AML-193 (cell line): ENCODE measurements around the gene TAF4.
"Not testable (repeated sequence)": the region's sequence is repeated elsewhere in the genome, so short reads cannot be mapped to it uniquely, and the experiment has no call there.

Source experiments
- DNase-seq, 2 experiments: peaks; one replicate each; lab custom pipeline; 2025; lab: John Stamatoyannopoulos, UW

Gene TAF4

DNA sequence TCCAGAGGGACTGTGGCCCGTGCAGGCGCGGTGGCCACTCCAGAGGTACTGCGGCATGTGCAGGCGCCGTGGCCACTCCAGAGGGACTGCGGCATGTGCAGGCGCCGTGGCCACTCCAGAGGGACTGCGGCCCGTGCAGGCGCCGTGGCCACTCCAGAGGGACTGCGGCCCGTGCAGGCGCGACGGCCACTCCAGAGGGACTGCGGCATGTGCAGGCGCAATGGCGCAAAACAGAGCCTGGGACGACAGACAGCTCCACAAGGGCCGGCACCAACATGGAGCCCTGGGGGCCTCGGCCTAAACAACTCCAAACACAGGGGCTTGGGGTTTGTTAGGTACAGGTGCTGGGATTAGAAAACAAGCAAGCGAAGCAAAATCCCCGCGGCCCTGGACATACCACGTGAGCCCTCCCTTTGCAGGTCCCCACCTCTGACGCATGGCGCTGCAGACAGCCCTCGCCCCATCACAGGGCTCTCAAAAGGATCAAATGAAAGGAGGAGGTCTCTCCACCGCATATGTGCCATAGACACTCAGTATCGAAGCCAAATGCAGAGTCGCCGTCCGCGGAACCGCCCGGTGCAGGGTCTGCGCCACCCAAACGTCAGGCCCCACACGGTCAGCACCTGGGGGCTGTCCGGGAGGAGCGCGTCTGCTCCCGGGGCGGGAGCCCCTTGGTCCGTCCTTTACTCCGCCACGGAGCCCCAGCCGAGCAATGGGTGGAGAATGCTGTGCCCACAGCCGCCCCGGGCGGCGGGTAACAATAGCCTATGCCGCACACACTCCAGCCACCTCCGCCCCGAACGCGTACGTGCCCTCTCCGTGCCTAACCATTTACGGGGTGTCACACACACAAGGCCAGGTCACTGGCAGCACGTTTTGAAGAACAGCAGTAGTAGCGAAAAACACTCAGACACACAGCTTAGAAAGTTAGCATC, 85.7 kb downstream of the TAF4 start:
- DNase-seq: no peak

DNA sequence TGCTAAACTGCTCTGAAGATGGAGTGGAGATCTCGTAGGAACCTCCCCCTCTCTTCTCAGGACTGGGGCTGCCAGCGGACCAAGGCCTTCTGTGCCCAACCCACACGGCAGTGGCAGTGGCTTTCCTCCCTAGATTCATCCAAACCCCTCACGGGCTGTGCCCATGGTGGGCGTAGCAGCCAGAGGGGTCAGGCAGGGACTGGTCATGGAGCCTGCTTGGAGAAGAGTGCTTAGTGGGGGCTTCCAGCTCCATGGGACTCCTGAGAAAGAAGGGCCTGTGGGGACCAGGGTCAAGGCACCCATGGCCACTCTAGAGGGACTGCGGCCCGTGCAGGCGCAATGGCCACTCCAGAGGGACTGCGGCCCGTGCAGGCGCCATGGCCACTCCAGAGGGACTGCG, 86.6 kb downstream of the TAF4 start:
- no peak for DNase-seq

DNA sequence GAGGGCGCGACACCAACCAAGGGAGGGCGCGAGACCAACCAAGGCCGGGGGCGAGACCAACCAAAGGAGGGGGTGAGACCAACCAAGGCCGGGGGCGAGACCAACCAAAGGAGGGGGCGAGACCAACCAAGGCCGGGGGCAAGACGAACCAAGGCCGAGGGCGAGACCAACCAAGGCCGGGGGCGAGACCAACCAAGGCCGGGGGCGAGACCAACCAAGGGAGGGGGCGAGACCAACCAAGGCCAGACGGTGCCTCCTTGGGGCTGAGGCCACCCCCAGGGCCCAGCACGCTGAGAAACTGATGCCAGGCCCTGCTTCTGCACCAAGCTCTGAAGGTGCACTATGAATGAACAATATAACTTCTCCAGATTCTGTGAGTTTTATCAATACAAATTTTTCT, 87.2 kb downstream of the TAF4 start:
- DNase-seq: no peak

DNA sequence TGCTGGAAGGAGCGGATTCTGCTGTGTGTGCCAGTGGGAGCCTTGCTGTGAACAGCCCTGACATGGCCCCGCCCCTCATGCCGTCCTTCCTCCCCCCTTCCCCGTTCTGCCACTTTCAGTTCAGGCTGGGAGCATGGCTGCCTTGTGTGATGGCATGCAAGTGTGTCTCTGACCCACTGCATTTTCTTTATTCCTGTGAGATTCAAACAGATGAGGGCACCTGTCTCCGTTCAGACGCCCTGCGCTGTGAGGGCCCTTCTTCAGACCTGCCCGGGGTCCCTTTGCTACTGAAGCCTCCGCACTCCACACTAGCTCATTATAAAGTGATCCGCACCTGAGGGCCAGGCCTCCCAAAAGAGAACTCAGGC, 88.3 kb downstream of the TAF4 start:
- DNase-seq: no peak

DNA sequence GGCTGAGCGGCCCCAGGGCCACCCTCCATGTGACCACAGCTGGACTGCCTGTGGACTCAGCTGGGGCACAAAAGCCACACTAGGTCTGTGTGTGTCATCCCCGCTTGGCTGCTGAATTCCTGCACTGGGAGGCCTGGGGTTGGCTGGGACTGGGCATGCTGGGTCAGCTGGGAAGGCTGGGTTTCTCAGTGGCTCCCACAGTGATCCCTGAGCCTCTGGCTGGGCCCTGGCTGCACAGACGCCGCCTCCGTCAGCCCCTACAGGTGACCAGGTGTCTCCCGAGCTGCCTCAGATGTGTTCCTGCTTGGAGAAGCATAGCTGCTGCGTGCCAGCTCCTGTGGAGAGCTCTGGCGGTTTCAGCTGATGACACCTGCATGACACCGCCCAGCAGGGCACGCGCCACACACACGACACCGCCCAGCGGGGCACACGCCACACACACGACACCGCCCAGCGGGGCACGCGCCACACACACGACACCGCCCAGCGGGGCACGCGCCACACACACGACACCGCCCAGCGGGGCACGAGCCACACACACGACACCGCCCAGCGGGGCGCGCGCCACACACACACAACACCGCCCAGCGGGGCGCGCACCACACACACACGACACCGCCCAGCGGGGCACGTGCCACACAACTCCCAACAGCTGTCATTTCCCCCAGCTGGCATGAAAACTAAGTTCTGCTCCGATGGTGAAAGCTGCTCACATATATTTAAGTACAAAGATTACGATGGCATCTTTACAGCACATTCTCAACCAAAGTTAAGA, 88.8 kb downstream of the TAF4 start:
- DNase-seq: no peak

DNA sequence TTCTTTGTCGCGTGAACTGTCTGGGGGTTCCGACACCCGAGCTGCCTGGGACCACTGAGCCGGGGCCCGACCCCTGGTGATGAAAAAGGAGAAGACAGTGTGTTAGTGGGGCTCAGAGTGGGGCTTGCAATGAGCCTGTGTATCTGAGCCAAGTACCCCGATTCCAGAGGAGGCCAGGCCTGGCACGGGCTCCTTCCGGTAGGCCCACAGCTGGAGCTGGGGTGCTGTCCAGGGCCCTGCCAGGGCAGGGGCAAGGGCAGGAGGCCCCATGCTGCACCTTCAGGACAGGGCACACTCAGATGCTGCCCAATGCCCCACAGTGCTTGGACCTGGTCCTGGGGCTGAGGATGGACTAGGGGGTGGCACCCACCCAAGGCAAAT, 89.4 kb downstream of the TAF4 start:
- DNase-seq: no peak

DNA sequence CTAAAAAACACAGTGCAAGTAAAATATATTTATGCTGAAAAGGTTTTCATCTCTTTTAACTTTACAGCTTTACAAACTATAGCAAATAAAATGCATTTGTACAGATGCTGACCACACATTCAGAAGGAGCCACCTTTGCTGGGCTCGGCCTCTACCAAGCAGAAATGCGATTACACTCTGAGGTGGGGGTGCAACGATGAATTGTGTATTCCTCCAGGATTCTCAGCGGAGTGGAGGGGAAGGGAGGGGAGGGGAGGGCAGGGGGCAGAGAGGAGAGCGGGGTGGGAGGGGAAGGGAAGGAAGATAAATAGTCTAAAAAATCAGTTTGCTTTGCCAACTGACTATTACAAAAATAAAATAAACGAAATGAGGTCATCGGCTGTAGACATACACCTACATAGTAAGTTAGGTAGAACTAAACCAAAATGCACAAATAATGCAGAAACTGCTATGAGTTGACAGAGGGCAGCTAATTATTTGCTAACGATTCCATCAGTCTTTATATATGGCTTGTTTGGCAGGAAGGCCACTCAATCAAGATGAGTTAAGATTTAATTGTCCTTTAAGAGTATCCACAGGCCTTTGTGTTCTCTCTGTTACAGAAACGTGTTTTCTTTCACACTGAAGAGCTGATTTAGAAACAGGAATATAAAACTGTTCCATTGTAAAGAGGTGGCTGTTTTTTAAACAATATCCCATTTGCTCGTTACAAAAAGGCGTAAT, 90.1 kb downstream of the TAF4 start:
- no peak for DNase-seq

DNA sequence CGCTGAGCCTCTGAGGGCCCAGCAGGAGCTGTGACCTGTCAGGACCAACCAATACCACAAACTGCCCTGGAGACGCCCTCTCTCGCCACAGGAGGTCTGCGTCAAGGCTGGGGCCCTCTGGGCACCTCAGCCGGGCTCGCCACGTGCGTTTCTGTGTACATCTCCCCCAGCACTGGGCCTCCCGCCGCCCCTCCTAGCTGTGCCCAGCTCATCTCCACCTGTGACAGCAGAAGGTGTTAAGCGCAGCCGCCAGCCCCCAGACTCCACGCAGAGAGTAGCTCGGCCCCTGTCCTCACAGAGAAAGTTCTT, 91.4 kb downstream of the TAF4 start:
- DNase-seq: no peak

DNA sequence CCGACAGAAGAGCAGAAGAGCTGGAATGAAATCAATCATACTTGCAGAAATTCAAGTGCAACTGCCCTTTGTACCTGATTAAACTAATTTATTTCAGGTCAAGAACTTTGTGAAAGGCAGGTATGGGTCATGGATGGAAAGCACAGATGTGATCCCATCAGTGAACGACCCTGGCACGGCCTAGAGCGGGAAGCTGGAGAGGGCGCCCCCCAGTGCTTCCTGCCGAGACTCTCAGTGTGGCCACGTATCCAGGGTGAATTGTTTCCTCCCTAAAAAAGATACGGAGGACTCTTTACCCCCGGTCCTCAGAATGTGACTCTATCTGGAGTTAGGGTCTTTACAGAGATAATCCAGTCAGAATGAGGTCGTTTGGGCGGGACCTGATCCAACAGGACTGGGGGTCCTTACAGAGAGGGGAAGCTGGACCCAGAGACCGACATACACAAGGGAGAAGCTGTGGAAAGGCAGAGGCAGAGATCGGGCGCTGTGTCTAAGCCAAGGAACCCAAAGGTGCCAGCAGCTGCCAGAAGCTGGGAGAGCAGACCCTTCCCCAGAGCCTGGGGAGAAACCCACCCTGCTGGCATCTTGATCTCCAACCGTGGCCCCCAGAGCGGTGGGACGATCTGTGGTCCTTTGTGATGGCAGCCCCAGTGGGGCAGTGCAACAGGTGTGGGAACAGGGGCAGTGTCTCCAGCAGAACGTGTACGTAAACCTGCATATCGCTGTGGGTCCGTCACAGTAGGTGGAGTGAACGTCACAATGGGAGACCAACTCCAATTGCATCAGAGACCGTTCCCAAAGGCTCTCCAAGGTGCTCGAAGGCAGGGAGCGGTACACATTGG, 91.9 kb downstream of the TAF4 start:
- no peak for DNase-seq

DNA sequence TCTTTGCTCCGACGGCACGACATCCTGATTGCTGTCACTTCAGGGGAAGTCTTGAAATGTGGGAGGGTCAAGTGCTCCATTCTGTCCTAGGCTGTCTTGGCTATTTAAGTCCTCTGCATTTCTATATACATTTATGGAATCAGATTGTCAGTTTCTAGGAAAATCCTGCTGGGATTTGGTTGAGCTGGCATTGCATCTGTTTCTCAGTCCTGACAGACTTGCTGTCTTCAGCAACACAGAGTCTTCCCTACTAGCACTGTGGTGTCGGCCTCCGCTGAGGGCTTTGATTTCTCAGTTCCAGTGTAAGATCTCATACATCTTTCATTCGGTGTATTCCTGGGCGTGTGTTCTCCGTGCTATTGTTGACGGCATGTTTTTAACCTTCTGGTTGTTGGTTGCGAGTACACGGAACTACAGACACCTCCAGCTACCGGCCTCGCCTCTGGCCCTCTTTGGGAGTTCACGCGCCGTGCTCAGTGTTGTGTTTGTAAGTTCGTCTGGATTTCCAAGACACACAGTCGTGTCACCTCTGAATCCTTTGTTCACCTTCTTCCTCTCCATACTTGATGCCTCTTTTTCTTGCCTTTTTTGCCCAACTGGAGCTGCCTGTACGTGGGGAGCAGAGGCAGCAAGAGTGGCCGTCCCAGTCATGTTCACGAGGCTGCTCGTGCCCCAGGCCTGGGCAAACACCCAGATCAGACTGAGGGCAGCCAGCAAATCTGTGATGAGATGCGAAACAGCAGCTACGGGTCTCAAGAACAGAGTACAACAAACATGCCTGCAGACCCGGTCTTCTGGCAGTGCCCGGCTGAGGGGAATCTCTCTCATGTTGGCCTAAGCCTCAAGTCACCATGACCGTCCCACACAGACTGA, 92.8 kb downstream of the TAF4 start:
- no peak for DNase-seq

DNA sequence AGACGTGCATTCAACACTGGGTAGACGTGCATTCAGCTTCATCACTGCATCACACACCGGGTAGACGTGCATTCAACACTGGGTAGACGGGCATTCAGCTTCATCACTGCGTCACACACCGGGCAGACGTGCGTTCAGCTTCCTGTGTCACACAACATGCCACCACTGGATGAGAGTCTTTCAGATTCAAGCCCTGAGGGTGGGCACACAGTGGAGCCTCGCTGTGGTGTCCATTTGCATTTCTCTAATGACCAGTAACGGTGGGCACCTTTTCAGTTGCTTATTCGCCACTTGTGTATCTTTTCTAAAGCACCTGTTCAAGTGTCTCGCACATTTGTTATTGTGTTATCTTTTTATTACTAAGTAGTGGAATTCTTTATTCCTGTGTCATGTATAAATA, 94.1 kb downstream of the TAF4 start:
- DNase-seq: not testable (repeated sequence)

DNA sequence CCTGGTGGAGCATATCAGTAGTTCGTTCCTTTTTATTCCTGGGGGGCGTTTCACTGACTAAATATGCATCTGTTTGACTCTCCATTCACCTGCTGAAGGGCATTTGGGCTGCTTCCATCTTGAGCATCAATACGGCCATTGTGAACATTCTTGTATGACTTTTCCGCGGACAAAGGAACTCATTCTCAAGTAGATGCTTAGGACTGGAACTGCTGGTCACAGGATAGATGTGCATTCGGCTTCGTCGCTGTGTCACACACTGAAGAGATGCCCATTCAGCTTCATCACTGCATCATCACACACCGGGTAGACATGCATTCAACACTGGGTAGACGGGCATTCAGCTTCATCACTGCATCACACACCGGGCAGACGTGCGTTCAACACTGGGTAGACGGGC, 95.3 kb downstream of the TAF4 start:
- no peak for DNase-seq

DNA sequence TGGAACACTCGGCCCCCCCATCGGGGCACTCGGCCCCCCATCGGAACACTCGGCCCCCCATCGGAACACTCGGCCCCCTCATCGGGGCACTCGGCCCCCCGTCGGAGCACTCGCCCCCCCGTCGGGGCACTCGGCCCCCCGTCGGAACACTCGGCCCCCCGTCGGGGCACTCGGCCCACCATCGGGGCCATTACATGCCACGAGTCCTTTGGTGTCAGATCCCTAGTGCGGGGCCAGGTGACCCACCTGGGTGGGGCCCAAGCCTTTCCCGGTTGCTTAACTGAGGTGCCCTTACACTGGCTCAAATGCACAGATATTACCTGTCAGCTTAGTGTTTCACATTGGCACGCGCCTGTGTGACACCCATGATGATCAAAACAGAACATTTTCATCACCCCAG, 95.9 kb downstream of the TAF4 start:
- DNase-seq: no peak

DNA sequence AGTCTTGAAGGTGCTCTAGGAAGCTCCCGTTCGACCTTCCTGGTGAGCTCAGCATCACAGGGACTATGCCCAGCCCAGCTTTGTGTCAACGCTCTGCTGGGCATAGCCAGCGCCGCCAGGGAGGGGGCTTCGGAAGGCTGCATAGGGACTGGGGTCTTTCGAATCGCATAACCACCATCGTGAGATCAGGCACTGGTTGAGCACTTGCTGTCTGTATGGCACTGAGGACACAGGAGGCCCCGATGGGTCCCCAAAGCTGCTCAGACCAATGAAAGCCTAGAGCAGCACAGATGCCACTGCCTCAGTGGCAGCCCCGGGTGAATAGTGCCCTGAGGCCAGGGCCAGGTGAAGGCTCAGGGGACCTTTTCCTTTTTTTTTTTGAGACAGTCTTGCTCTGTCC, 96.7 kb downstream of the TAF4 start:
- DNase-seq: no peak

DNA sequence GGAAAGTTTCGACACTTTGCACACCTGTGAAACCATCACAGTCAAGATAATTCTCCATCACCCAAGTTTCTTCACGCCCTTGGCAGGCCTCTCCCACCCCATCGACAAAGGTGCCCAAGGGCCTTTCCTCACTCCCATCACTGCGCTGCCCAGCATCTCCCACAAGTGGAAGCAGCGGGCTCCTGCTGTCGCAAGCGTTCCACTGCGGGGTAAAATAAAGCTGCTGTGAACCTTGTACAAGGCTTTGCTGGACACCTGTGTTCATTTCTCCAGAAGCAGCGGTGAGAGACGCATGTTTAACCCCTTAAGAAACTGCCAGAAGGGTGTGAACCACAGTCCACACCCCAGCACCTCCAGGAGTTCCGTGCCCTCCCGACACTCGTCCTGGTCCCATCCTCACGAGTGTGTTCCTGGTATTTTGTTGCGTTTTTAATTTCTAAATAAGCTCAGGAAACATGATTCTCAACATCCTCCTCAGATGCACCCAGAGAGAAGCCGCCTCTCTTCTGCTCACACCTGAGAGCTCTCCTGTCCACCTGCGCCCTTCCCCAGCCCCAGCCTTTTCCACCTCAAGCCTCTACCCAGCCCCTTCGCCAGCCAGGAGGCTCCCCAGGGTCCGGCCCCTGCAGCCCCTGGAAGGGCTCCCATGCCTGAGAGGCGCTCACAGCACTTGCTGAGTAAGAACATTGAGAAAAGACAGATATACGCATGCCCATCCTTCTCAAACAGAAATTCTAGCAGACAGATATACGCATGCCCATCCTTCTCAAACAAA, 97.5 kb downstream of the TAF4 start:
- DNase-seq: no peak

DNA sequence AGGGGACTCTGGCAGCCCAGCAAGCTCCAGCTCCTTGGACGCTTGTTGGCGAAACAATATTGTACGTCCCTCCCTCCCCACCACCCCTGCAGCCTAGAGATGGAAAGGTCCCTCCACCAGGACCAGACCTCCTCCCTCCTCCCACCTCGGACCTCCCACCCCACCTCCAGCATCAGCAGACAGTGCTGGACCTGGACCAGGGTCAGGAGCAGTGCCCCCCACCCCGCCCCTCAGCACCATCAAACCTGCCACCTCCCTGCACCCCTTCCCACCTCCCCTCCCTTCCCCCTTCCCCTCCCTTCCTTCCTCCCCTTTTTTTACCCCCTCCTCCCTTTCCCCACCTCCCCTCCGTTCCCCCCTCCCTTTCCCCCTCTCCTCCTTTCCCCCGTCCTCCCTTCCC, 98.4 kb downstream of the TAF4 start:
- DNase-seq: no peak

DNA sequence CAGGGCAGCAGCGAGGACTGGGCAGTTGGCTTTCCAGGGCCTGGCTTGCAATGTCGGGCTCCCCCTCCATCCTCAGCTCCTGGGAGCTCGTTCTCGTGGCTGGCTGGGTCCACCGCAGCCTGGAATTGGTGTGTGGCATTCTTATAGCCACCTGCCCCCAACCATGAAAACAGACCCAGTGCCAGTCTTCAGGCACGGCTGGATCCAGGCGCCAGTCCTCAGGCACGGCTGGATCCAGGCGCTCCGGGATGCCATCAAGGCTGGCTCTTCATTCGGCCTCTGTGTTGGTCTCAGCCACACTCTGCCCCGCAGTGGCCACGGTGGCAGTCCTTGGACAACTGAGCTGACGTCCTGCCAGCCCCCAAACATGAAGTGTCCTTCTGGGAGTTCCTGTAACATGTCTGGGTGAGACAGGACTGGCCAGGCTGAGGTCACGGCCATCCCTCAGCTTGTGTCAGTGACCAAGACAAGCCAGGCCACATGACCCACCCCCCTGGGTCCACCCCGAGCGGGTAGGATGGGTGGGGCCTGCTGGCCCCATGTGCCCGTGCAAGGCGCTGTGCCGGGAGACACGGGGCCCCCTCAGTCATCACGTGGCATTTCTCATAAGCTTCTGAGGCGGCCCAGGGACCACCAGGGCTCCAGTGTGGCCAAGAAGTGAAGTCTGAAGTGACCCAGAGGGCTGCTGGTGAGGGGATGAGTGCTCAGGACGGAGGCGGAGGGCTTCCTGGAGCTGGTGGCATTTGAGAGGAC, 99.0 kb downstream of the TAF4 start:
- DNase-seq: no peak

DNA sequence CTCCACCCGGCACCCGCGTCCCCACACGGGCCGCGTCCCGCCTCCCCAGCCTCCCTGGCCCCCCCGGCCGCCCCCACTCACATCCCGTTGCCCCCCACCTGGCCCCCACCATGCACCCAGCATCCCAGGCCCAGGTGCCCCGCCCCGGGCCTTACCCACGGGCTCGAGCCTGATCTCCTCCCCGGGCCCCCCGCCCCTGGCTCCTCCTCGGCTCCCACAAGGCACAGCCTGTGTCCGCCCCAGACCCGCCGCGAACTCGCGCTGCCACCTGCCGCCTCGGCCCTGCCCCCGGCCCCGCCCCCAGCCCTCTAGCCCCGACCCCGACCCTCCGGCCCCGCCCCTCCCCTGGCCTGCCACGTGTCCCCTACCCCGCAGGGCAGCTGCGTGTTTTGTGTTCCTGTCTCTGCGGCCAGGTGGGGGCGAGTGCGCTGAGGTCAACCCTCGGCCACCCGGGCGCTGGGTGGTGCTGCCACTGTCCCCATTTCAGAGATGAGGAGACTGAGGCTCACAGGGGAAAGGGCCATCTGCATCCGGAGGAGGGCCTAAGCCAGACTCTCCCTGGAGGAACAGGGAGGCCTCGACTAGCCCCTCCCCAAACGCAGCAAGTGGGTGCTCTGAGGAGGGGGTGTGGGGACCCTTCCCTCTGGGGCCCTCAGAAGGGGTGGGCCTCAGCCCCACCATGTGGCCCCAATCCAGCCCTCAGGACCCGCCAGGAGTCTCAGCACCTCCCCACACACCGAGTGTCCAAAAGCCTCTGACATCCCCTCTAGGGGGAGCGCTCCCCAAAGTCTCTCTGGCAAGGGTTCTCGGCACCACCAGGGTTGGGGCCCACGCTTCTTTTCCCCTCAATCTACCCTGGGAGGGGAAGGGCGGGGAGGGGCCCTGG, 99.8 kb downstream of the TAF4 start:
- DNase-seq: no peak
